CD14-positive monocyte (primary cell): ENCODE measurements around the gene RNF220. TPM values are rescaled to one million over a fixed set of nuclear protein-coding genes. Genes with fewer than 3 reads are reported as not detected.

Source experiments
- DNase-seq, 3 donors: peaks; one replicate each; pipeline ENCODE4 v3.0.0-alpha.2; 2011 to 2022
- H2AFZ ChIP-seq: 2 replicates; pipeline ENCODE4 v1.6.0; 2012; ENCODE audit warnings: mild to moderate bottlenecking, low read depth, low read length, inconsistent platforms; ENCODE audit not compliant: insufficient read depth, poor library complexity, severe bottlenecking
- H3K27ac ChIP-seq, 2 donors: 1 replicate in 1 of 2; 2 replicates in 1 of 2; pipeline ENCODE4 v1.5.1; 2012 to 2013; ENCODE audit warnings: low read length in 2 of 2, control low read depth in 1 of 2, inconsistent platforms in 1 of 2, low read depth in 1 of 2, mild to moderate bottlenecking in 1 of 2
- H3K27me3 ChIP-seq, 2 donors: one replicate each; pipeline versions ENCODE4 v1.6.0 to v1.6.1; 2011 to 2013; ENCODE audit warnings: low read length in 2 of 2; ENCODE audit not compliant: control insufficient read depth in 2 of 2, insufficient read depth in 2 of 2
- H3K36me3 ChIP-seq, 2 donors: replicated peaks in 1 of 2; 1 replicate in 1 of 2; 2 replicates in 1 of 2; pipeline versions ENCODE4 v1.5.1 to v1.6.1; 2012 to 2013; ENCODE audit warnings: low read length in 2 of 2, control low read depth in 1 of 2, inconsistent platforms in 1 of 2, mild to moderate bottlenecking in 1 of 2; ENCODE audit not compliant: insufficient read depth in 2 of 2, control insufficient read depth in 1 of 2
- H3K4me1 ChIP-seq, 2 donors: 1 replicate in 1 of 2; 2 replicates in 1 of 2; pipeline versions ENCODE4 v1.5.1 to v1.6.1; 2012 to 2013; ENCODE audit warnings: low read length in 2 of 2, control low read depth in 1 of 2, inconsistent platforms in 1 of 2, mild to moderate bottlenecking in 1 of 2, moderate library complexity in 1 of 2; ENCODE audit not compliant: insufficient read depth in 2 of 2, control insufficient read depth in 1 of 2
- H3K4me2 ChIP-seq: replicated peaks from 2 replicates; pipeline ENCODE3; 2012; ENCODE audit warnings: low read length, moderate library complexity, mild to moderate bottlenecking; ENCODE audit not compliant: poor library complexity, severe bottlenecking; ENCODE audit errors: extremely low read depth
- H3K4me3 ChIP-seq, 3 experiments: fragments of 200-600 bp in 1 of 3; sonication (generic) in 1 of 3; replicated peaks in 1 of 3; 1 replicate in 2 of 3; 2 replicates in 1 of 3; pipeline ENCODE4 v1.5.1; 2011 to 2013; ENCODE audit warnings: low read length in 3 of 3, mild to moderate bottlenecking in 3 of 3, control low read depth in 2 of 3, low read depth in 2 of 3, inconsistent platforms in 1 of 3, moderate library complexity in 1 of 3
- H3K79me2 ChIP-seq: 2 replicates; pipeline ENCODE4 v1.6.0; 2012; ENCODE audit warnings: mild to moderate bottlenecking, control low read depth, inconsistent platforms, low read length, moderate library complexity; ENCODE audit not compliant: insufficient read depth
- H3K9ac ChIP-seq: 2 replicates; pipeline ENCODE4 v1.6.0; 2017; ENCODE audit warnings: low read length, mild to moderate bottlenecking; ENCODE audit not compliant: insufficient read depth, poor library complexity, severe bottlenecking
- H3K9me3 ChIP-seq, 2 donors: replicated peaks in 1 of 2; 1 replicate in 1 of 2; 2 replicates in 1 of 2; pipeline versions ENCODE4 v1.5.1 to v1.6.1; 2012 to 2013; ENCODE audit warnings: low read length in 2 of 2, control low read depth in 1 of 2; ENCODE audit not compliant: control insufficient read depth in 1 of 2, insufficient read depth in 1 of 2
- H4K20me1 ChIP-seq: 2 replicates; pipeline ENCODE4 v1.6.0; 2012; ENCODE audit warnings: mild to moderate bottlenecking, low read length, control low read depth, moderate library complexity; ENCODE audit not compliant: insufficient read depth
- H3K27ac Mint-ChIP-seq, 7 donors: one replicate each; pipeline ENCODE4 v1.8.0; 2020; ENCODE audit warnings: mild to moderate bottlenecking in 7 of 7, mixed read lengths in 7 of 7, moderate library complexity in 6 of 7, inconsistent platforms in 2 of 7
- H3K27me3 Mint-ChIP-seq, 3 donors: one replicate each; pipeline ENCODE4 v1.8.0; 2021 to 2022; ENCODE audit warnings: low read depth in 3 of 3, mild to moderate bottlenecking in 3 of 3, mixed read lengths in 3 of 3, moderate library complexity in 3 of 3, inconsistent platforms in 1 of 3
- H3K36me3 Mint-ChIP-seq, 2 donors: one replicate each; pipeline ENCODE4 v1.8.0; 2020; ENCODE audit warnings: mixed read lengths in 2 of 2, inconsistent platforms in 1 of 2, mild to moderate bottlenecking in 1 of 2
- H3K4me1 Mint-ChIP-seq: one replicate; pipeline ENCODE4 v1.8.0; 2020; ENCODE audit warnings: mild to moderate bottlenecking, mixed read lengths
- H3K4me3 Mint-ChIP-seq, 2 donors: one replicate each; pipeline ENCODE4 v1.8.0; 2020; ENCODE audit warnings: mild to moderate bottlenecking in 2 of 2, mixed read lengths in 2 of 2, moderate library complexity in 1 of 2
- H3K9me3 Mint-ChIP-seq, 7 donors: one replicate each; pipeline ENCODE4 v1.8.0; 2020 to 2022; ENCODE audit warnings: mixed read lengths in 7 of 7, mild to moderate bottlenecking in 6 of 7, moderate library complexity in 6 of 7, inconsistent platforms in 2 of 7
- WGBS: methylation state at CpG from one replicate; pipeline ENCODE4 v1.1.5; 2013; ENCODE audit warnings: missing lambda C conversion rate; ENCODE audit not compliant: insufficient coverage; 5-methylcytosine and 5-hydroxymethylcytosine counted together
- intact Hi-C, 2 donors: fragments of 100-400 bp; cut with micrococcal nuclease; formaldehyde crosslinking; loops; one replicate each; pipeline versions ENCODE4 v1.15.0 to v1.15.1; 2023
- polyA plus RNA-seq, 3 donors: library from polyadenylated mRNA; depleted of rRNA in 1 of 3; unstranded in 2 of 3; stranded (reverse) in 1 of 3; fragments of 300-500 nt in 2 of 3; fragments of >200 nt in 1 of 3; fragmentation: Illumina TruSeq in 2 of 3; gene quantifications; 1 replicate in 2 of 3; 2 replicates in 1 of 3; pipeline ENCODE4 v1.2.3, GENCODE V29; 2012 to 2021
- TF ChIP-seq, protein P1 (sequence below): fragments of 200-600 bp; IDR thresholded peaks from one replicate; pipeline ENCODE4 v1.8.0; 2022; ENCODE audit warnings: antibody characterized with exemption, mild to moderate bottlenecking

The RNF220 gene
- polyA plus RNA-seq, 3 donors = 39.4 to 133 (median 49.4) TPM

GRCh38 chr1:44634606-44635189 lies 229.6 kb downstream of the RNF220 start:
- Mint-ChIP-seq H3K27ac (peak overlapping the region in 3 of 7 donors; percentile 18 to 71 (median 23)), H3K36me3 (peaks cover 57 to 68% of the 10 kb centered on the region in 2 donors), H3K9me3 (peaks cover 0 to 4% (median 0%) of the 10 kb centered on the region in 7 donors), H3K4me3 (no peak overlapping the region), H3K4me1 (peaks cover 31% of the 10 kb centered on the region), H3K27me3 (no peaks in the 10 kb centered on the region)
- no peak overlapping the region for H3K4me3 ChIP-seq
- WGBS = 100% methylated on average over 3 of the region's 3 CpGs
- H4K20me1 ChIP-seq = peaks cover 72% of the 10 kb centered on the region
- H3K9me3 ChIP-seq = no peaks in the 10 kb centered on the region
- H3K4me1 ChIP-seq = peaks cover 22 to 32% of the 10 kb centered on the region in 2 donors
- intact Hi-C loops = loop anchor here in 1 of 2 donors (5.0 kb wide), 1 partner anchor 38 kb away; the partner anchor contains the start of genes ARMH1 and TMEM53
- no peak for DNase-seq
- peaks cover 52% of the 10 kb centered on the region for H3K79me2 ChIP-seq
- no peak overlapping the region for H2AFZ ChIP-seq
- H3K9ac ChIP-seq = peak overlapping the region; percentile 24
- H3K27ac ChIP-seq = peak overlapping the region in 1 of 2 donors; percentile 57
- no peak overlapping the region for H3K4me2 ChIP-seq
- H3K36me3 ChIP-seq = peaks cover 66 to 70% of the 10 kb centered on the region in 2 donors
- H3K27me3 ChIP-seq = no peaks in the 10 kb centered on the region
- TF ChIP-seq, protein P1, sequence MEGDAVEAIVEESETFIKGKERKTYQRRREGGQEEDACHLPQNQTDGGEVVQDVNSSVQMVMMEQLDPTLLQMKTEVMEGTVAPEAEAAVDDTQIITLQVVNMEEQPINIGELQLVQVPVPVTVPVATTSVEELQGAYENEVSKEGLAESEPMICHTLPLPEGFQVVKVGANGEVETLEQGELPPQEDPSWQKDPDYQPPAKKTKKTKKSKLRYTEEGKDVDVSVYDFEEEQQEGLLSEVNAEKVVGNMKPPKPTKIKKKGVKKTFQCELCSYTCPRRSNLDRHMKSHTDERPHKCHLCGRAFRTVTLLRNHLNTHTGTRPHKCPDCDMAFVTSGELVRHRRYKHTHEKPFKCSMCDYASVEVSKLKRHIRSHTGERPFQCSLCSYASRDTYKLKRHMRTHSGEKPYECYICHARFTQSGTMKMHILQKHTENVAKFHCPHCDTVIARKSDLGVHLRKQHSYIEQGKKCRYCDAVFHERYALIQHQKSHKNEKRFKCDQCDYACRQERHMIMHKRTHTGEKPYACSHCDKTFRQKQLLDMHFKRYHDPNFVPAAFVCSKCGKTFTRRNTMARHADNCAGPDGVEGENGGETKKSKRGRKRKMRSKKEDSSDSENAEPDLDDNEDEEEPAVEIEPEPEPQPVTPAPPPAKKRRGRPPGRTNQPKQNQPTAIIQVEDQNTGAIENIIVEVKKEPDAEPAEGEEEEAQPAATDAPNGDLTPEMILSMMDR = no peak

DNA sequence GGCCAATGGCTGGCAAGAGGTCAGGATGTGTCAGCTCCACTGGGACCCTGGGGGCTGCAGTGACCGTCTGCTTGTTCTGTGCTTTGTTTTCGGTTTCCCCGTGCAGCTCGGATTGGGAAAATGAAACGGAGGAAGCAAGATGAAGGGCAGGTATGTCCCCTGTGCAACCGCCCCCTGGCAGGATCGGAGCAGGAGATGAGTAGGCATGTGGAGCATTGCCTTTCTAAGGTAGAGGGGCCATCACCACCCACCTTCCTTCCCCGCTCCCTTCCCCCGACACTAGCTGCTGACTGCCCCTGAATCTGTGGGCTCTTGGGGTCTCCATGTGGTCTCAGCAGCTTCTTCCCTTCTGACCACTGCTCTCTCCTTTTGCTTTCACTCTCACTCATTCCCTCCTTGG lies 230.4 kb downstream of the RNF220 start:
- H3K27me3 Mint-ChIP-seq = no peaks in the 10 kb centered on the region
- H3K4me1 Mint-ChIP-seq = peaks cover 31% of the 10 kb centered on the region
- TF ChIP-seq, protein P1 = no peak
- peak overlapping the region in 2 of 7 donors; percentile 9 to 71 for H3K27ac Mint-ChIP-seq
- 100% methylated on average over 3 of the region's 9 CpGs for WGBS
- intact Hi-C loops = no loop called here
- no peaks in the 10 kb centered on the region for H3K27me3 ChIP-seq
- H3K36me3 ChIP-seq = peaks cover 72 to 77% of the 10 kb centered on the region in 2 donors
- H4K20me1 ChIP-seq = peaks cover 78% of the 10 kb centered on the region
- H3K4me3 Mint-ChIP-seq = no peak overlapping the region
- H2AFZ ChIP-seq = no peak overlapping the region
- no peak overlapping the region for H3K9ac ChIP-seq
- DNase-seq = no peak
- H3K4me2 ChIP-seq = no peak overlapping the region
- no peak overlapping the region for H3K4me3 ChIP-seq
- peak overlapping the region in 1 of 2 donors; percentile 29 for H3K27ac ChIP-seq
- no peaks in the 10 kb centered on the region for H3K9me3 ChIP-seq
- peaks cover 60 to 76% of the 10 kb centered on the region in 2 donors for H3K36me3 Mint-ChIP-seq
- H3K9me3 Mint-ChIP-seq = peaks cover 0 to 4% (median 0%) of the 10 kb centered on the region in 7 donors
- peaks cover 54% of the 10 kb centered on the region for H3K79me2 ChIP-seq
- peaks cover 22 to 32% of the 10 kb centered on the region in 2 donors for H3K4me1 ChIP-seq
